Astrocyte of the cerebellum (primary cell): ENCODE results near the gene NTPCR.

Experiments
- DNase-seq: peaks from one replicate; pipeline ENCODE4 v3.0.0-alpha.2; 2011; ENCODE audit warnings: low read depth
- H3K4me3 ChIP-seq: 2 replicates; pipeline ENCODE4 v1.5.1; 2011; ENCODE audit warnings: mild to moderate bottlenecking, low read depth, low read length, moderate library complexity
- CTCF ChIP-seq: IDR thresholded peaks from 2 replicates; pipeline ENCODE4 v1.5.1; 2012; ENCODE audit warnings: low read length, low read depth, moderate library complexity, mild to moderate bottlenecking; ENCODE audit errors: missing control alignments
- in situ Hi-C: cut with HindIII; loops from 2 replicates; pipeline ENCODE4 v1.10.0; 2017; ENCODE audit warnings: low sequenced_read_pairs

NTPCR gene

GRCh38 chr1:232968391-232968790 is 18.0 kb downstream of the NTPCR start:
- in situ Hi-C loops = no loop called here
- no peak overlapping the region for H3K4me3 ChIP-seq
- no peak for DNase-seq
- TF ChIP-seq CTCF = no peak

GRCh38 chr1:232968965-232969364 is 18.6 kb downstream of the NTPCR start:
- no peak for TF ChIP-seq CTCF
- in situ Hi-C loops = no loop called here
- no peak overlapping the region for H3K4me3 ChIP-seq
- peak; percentile 76 for DNase-seq

GRCh38 chr1:232969799-232970198 is 19.4 kb downstream of the NTPCR start:
- DNase-seq = no peak
- H3K4me3 ChIP-seq = no peak overlapping the region
- no peak for TF ChIP-seq CTCF
- in situ Hi-C loops = no loop called here

GRCh38 chr1:232970508-232970907 is 20.1 kb downstream of the NTPCR start:
- in situ Hi-C loops = no loop called here
- no peak overlapping the region for H3K4me3 ChIP-seq
- no peak for DNase-seq
- no peak for TF ChIP-seq CTCF

- in situ Hi-C loops = no loop called here
- no peak for DNase-seq
- TF ChIP-seq CTCF = no peak
- no peak overlapping the region for H3K4me3 ChIP-seq
Measured at GRCh38 chr1:232973652-232974611, 23.5 kb downstream of the NTPCR start.

- TF ChIP-seq CTCF = no peak
- in situ Hi-C loops = no loop called here
- no peak for DNase-seq
- no peak overlapping the region for H3K4me3 ChIP-seq
Measured at GRCh38 chr1:232974971-232975370, 24.6 kb downstream of the NTPCR start.
